Neural crest cell (in vitro differentiated cells): Measurements from ENCODE around the gene DMRTB1. TPM values are rescaled to one million over a fixed set of nuclear protein-coding genes. Genes with fewer than 3 reads are reported as not detected.

Experiments used
- DNase-seq: peaks from one replicate; pipeline ENCODE4 v3.0.0; 2021; ENCODE audit warnings: low read depth, mixed read lengths, low spot score
- H3K27ac Mint-ChIP-seq: one replicate; pipeline ENCODE4 v1.8.0; 2021; ENCODE audit warnings: mild to moderate bottlenecking, mixed read lengths; ENCODE audit not compliant: unreplicated experiment
- H3K27me3 Mint-ChIP-seq: 2 replicates; pipeline ENCODE4 v1.8.0; 2021; ENCODE audit warnings: low read depth, mild to moderate bottlenecking, mixed read lengths
- H3K36me3 Mint-ChIP-seq: 2 replicates; pipeline ENCODE4 v1.8.0; 2021; ENCODE audit warnings: low read depth, mild to moderate bottlenecking, mixed read lengths
- H3K4me1 Mint-ChIP-seq: 2 replicates; pipeline ENCODE4 v1.8.0; 2021; ENCODE audit warnings: mixed read lengths
- H3K4me3 Mint-ChIP-seq: one replicate; pipeline ENCODE4 v1.8.0; 2021; ENCODE audit warnings: mild to moderate bottlenecking, mixed read lengths
- H3K9me3 Mint-ChIP-seq: 2 replicates; pipeline ENCODE4 v1.8.0; 2021; ENCODE audit warnings: mixed read lengths
- total RNA-seq: library from RNA; stranded (reverse); gene quantifications from 2 replicates; pipeline ENCODE4 v1.2.1, GENCODE V29; 2021
- TF ChIP-seq, protein P1 (sequence below): fragments of 200-600 bp; sonication (generic); conservative IDR thresholded peaks from 2 replicates; pipeline ENCODE4 v1.5.0; 2021; ENCODE audit warnings: antibody characterized with exemption, mild to moderate bottlenecking

DMRTB1 gene
- total RNA-seq, 1 donor from 2014 or later = not detected

- peaks cover 48% of the 10 kb centered on the region for H3K4me1 Mint-ChIP-seq
- no peak overlapping the region for H3K4me3 Mint-ChIP-seq
- peaks cover 6% of the 10 kb centered on the region for H3K27me3 Mint-ChIP-seq
- H3K36me3 Mint-ChIP-seq = no peaks in the 10 kb centered on the region
- DNase-seq = no peak
- H3K27ac Mint-ChIP-seq = peak overlapping the region; percentile 45
- H3K9me3 Mint-ChIP-seq = no peaks in the 10 kb centered on the region
- TF ChIP-seq, protein P1, sequence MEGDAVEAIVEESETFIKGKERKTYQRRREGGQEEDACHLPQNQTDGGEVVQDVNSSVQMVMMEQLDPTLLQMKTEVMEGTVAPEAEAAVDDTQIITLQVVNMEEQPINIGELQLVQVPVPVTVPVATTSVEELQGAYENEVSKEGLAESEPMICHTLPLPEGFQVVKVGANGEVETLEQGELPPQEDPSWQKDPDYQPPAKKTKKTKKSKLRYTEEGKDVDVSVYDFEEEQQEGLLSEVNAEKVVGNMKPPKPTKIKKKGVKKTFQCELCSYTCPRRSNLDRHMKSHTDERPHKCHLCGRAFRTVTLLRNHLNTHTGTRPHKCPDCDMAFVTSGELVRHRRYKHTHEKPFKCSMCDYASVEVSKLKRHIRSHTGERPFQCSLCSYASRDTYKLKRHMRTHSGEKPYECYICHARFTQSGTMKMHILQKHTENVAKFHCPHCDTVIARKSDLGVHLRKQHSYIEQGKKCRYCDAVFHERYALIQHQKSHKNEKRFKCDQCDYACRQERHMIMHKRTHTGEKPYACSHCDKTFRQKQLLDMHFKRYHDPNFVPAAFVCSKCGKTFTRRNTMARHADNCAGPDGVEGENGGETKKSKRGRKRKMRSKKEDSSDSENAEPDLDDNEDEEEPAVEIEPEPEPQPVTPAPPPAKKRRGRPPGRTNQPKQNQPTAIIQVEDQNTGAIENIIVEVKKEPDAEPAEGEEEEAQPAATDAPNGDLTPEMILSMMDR = no peak
Observed at GRCh38 chr1:53412285-53413174, 46.7 kb upstream of the DMRTB1 start.

DNA sequence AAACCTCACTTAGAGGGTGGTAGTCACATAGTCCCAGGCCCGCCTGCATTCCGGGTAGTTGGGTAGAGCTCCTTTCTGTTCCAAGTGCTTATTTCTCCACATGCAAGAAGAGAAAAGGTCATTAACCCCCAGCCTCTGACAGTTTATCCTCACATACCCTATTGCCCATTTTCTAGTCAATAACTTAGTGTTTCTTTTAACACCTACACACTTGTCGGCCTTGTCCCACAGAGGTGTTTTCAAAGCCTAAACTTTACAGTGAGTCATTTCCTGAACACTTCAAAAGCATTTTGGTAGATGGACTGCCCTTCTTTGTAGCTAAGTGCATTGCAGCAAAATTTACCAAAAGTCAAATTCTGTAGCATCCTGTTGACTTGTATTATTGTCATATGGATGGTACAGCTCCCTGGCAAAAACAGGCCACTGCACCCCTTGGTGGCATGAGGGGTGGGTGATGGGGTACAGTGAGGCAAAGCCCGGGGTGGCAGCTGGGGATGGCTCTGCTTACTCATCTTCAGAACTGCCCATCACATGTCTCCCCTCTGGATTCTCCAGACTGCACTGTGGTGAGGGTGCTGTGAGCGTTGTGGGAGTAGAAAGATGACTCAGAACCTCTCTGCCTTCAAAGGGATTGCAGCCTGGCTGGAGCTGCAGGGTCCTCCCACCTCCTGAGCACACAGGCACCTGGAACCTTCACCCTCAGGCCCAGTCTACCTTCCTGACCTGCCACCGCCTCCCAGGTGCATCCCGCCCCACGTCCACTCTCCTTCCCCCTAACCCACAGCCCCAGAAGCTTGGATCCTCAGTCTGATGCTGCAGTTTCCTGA is 45.8 kb upstream of the DMRTB1 start:
- no peaks in the 10 kb centered on the region for H3K9me3 Mint-ChIP-seq
- peaks cover 54% of the 10 kb centered on the region for H3K4me1 Mint-ChIP-seq
- no peak overlapping the region for H3K4me3 Mint-ChIP-seq
- H3K27ac Mint-ChIP-seq = peak overlapping the region; percentile 38
- TF ChIP-seq, protein P1 = no peak
- H3K36me3 Mint-ChIP-seq = no peaks in the 10 kb centered on the region
- H3K27me3 Mint-ChIP-seq = peaks cover 8% of the 10 kb centered on the region
- DNase-seq = no peak

- H3K9me3 Mint-ChIP-seq = no peaks in the 10 kb centered on the region
- no peak for DNase-seq
- peaks cover 56% of the 10 kb centered on the region for H3K4me1 Mint-ChIP-seq
- no peak overlapping the region for H3K27ac Mint-ChIP-seq
- no peaks in the 10 kb centered on the region for H3K36me3 Mint-ChIP-seq
- no peak overlapping the region for H3K4me3 Mint-ChIP-seq
- peaks cover 8% of the 10 kb centered on the region for H3K27me3 Mint-ChIP-seq
- TF ChIP-seq, protein P1 = no peak
Observed at GRCh38 chr1:53414632-53415031, 44.6 kb upstream of the DMRTB1 start.

DNA sequence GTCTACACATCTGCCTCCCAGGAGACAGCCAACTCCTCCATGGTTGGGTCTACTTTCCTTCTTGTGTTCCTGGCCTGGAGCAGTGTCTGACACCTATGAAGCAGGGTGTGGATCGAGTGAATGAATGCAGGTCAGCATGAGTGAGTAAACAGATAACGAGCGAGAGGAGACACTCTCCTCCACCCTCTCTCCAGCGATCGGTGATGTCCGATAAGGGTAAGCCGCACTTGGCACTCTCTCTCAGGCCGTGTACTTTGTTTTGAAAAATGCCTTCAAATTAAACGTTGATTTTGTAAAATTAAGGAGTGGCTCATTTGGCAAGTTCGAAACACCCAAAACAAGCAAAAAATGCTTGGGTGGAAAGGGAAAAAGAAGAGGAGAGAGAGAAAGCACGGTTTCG is 43.8 kb upstream of the DMRTB1 start:
- Mint-ChIP-seq H3K4me1 (peaks cover 50% of the 10 kb centered on the region), H3K4me3 (no peak overlapping the region), H3K36me3 (no peaks in the 10 kb centered on the region), H3K27ac (no peak overlapping the region), H3K9me3 (no peaks in the 10 kb centered on the region), H3K27me3 (peaks cover 9% of the 10 kb centered on the region)
- TF ChIP-seq, protein P1 = no peak
- DNase-seq = no peak

DNA sequence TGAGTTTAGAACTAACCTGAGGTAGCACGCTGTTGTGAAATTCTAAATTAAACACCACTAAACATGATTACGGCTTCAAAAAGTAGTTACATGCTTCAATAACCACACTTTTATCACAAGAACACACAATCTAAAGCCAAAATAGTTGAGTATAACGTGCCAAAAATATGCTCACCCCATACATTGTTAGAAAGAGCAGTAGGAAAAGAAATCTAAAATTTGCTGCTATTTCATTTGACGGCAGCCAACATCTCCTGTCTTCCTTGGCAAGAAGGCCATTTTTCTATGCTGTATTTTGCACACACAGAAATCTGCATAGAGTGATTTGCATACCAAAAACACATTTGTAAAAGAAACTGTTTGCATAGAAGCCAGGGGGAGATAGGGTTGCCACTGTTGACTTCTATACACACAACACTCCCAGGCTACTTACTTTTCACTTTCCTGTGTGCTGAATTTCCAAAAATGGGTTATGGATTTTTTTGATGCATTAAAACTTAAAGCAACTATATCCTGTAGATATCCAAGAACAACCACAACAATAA is 42.9 kb upstream of the DMRTB1 start:
- no peaks in the 10 kb centered on the region for H3K36me3 Mint-ChIP-seq
- TF ChIP-seq, protein P1 = no peak
- H3K4me1 Mint-ChIP-seq = peaks cover 41% of the 10 kb centered on the region
- DNase-seq = no peak
- H3K27ac Mint-ChIP-seq = no peak overlapping the region
- H3K27me3 Mint-ChIP-seq = peaks cover 14% of the 10 kb centered on the region
- no peak overlapping the region for H3K4me3 Mint-ChIP-seq
- peaks cover 2% of the 10 kb centered on the region for H3K9me3 Mint-ChIP-seq
